ENCODE data around the gene SELENOT. TPM values are rescaled to one million over a fixed set of nuclear protein-coding genes. Genes with fewer than 3 reads are reported as not detected.
"Not testable (repeated sequence)": the region's sequence is repeated elsewhere in the genome, so short reads cannot be mapped to it uniquely, and the experiment has no call there.

The SELENOT gene
- total and polyA plus RNA-seq, 5 donors from 2014 or later: 102 to 418 (median 307) TPM

- H3K4me1 Mint-ChIP-seq: peaks cover 21 to 40% (median 31%) of the 10 kb centered on the region in 4 donors
- H3K4me3 Mint-ChIP-seq: peak overlapping the region in 1 of 4 donors; percentile 37
- peaks cover 6% of the 10 kb centered on the region for H3K36me3 Mint-ChIP-seq
- no peaks in the 10 kb centered on the region for H3K36me3 ChIP-seq (ENCODE audit: control insufficient read depth, insufficient read depth, low read length)
- no peak for ATAC-seq (ENCODE audit: low read depth in 2 of 2)
- no peak for DNase-seq
- H3K4me3 ChIP-seq (ENCODE audit: low read depth, low read length): no peak overlapping the region
- peaks cover 0 to 4% (median 0%) of the 10 kb centered on the region in 7 donors for H3K9me3 Mint-ChIP-seq
- no peaks in the 10 kb centered on the region for H3K27me3 ChIP-seq (ENCODE audit: control insufficient read depth, insufficient read depth, low read length)
- no peak overlapping the region for H3K27ac Mint-ChIP-seq
- H3K27me3 Mint-ChIP-seq: peaks cover 12% of the 10 kb centered on the region
- peaks cover 12% of the 10 kb centered on the region for H3K4me1 ChIP-seq (ENCODE audit: control insufficient read depth, insufficient read depth, low read length, poor library complexity, severe bottlenecking)
- H3K9me3 ChIP-seq (ENCODE audit: control insufficient read depth in 2 of 2, low read length in 2 of 2): no peaks in the 10 kb centered on the region
- H3K27ac ChIP-seq (ENCODE audit: insufficient read depth, low read length, poor library complexity, severe bottlenecking): no peak overlapping the region
Observed at GRCh38 chr3:150599611-150600297, 3.4 kb upstream of the SELENOT start.

- not testable (repeated sequence) for H3K36me3 ChIP-seq (ENCODE audit: control insufficient read depth, insufficient read depth, low read length); H3K4me3 ChIP-seq (ENCODE audit: low read depth, low read length); H3K36me3 Mint-ChIP-seq; H3K9me3 ChIP-seq (ENCODE audit: control insufficient read depth in 2 of 2, low read length in 2 of 2); H3K27ac Mint-ChIP-seq; ATAC-seq (ENCODE audit: low read depth in 2 of 2); H3K27me3 ChIP-seq (ENCODE audit: control insufficient read depth, insufficient read depth, low read length); H3K27ac ChIP-seq (ENCODE audit: insufficient read depth, low read length, poor library complexity, severe bottlenecking); DNase-seq; H3K9me3 Mint-ChIP-seq
- H3K4me3 Mint-ChIP-seq: peak overlapping the region; percentile 4 to 94 (median 19)
- peaks cover 24 to 47% (median 35%) of the 10 kb centered on the region in 4 donors for H3K4me1 Mint-ChIP-seq
- H3K4me1 ChIP-seq (ENCODE audit: control insufficient read depth, insufficient read depth, low read length, poor library complexity, severe bottlenecking): peaks cover 23% of the 10 kb centered on the region
- peaks cover 12% of the 10 kb centered on the region for H3K27me3 Mint-ChIP-seq
Observed at GRCh38 chr3:150600647-150601530, 2.2 kb upstream of the SELENOT start.

GRCh38 chr3:150602426-150603152 lies 532 bp upstream of the SELENOT start:
- H3K4me1 ChIP-seq (ENCODE audit: control insufficient read depth, insufficient read depth, low read length, poor library complexity, severe bottlenecking): peaks cover 40% of the 10 kb centered on the region
- Mint-ChIP-seq H3K9me3 (peaks cover 0 to 4% (median 0%) of the 10 kb centered on the region in 7 donors), H3K27me3 (peaks cover 12% of the 10 kb centered on the region), H3K36me3 (peaks cover 13% of the 10 kb centered on the region), H3K4me3 (peak overlapping the region; percentile 94 to 99 (median 96)), H3K27ac (peak overlapping the region; percentile 93 to 100 (median 99)), H3K4me1 (peaks cover 33 to 64% (median 51%) of the 10 kb centered on the region in 4 donors)
- H3K9me3 ChIP-seq (ENCODE audit: control insufficient read depth in 2 of 2, low read length in 2 of 2): no peaks in the 10 kb centered on the region
- H3K27me3 ChIP-seq (ENCODE audit: control insufficient read depth, insufficient read depth, low read length): no peaks in the 10 kb centered on the region
- peak overlapping the region; percentile 96 for H3K4me3 ChIP-seq (ENCODE audit: low read depth, low read length)
- peaks cover 9% of the 10 kb centered on the region for H3K36me3 ChIP-seq (ENCODE audit: control insufficient read depth, insufficient read depth, low read length)
- H3K27ac ChIP-seq (ENCODE audit: insufficient read depth, low read length, poor library complexity, severe bottlenecking): peak overlapping the region; percentile 98
- DNase-seq: no peak
- peak in 1 of 2 donors; percentile 3 for ATAC-seq (ENCODE audit: low read depth in 2 of 2)

- H3K4me3 ChIP-seq (ENCODE audit: low read depth, low read length): peak overlapping the region; percentile 96
- no peaks in the 10 kb centered on the region for H3K9me3 ChIP-seq (ENCODE audit: control insufficient read depth in 2 of 2, low read length in 2 of 2)
- H3K27ac ChIP-seq (ENCODE audit: insufficient read depth, low read length, poor library complexity, severe bottlenecking): peak overlapping the region; percentile 98
- peak overlapping the region; percentile 93 to 100 (median 99) for H3K27ac Mint-ChIP-seq
- no peaks in the 10 kb centered on the region for H3K27me3 ChIP-seq (ENCODE audit: control insufficient read depth, insufficient read depth, low read length)
- H3K36me3 ChIP-seq (ENCODE audit: control insufficient read depth, insufficient read depth, low read length): peaks cover 11% of the 10 kb centered on the region
- peaks cover 49% of the 10 kb centered on the region for H3K4me1 ChIP-seq (ENCODE audit: control insufficient read depth, insufficient read depth, low read length, poor library complexity, severe bottlenecking)
- H3K4me1 Mint-ChIP-seq: peaks cover 46 to 78% (median 63%) of the 10 kb centered on the region in 4 donors
- H3K27me3 Mint-ChIP-seq: peaks cover 12% of the 10 kb centered on the region
- no peak for ATAC-seq (ENCODE audit: low read depth in 2 of 2)
- peaks cover 18% of the 10 kb centered on the region for H3K36me3 Mint-ChIP-seq
- no peak for DNase-seq
- H3K9me3 Mint-ChIP-seq: peaks cover 0 to 4% (median 0%) of the 10 kb centered on the region in 7 donors
- peak overlapping the region; percentile 94 to 99 (median 96) for H3K4me3 Mint-ChIP-seq
Observed at GRCh38 chr3:150603980-150604319, 829 bp downstream of the SELENOT start.

GRCh38 chr3:150605998-150606641 lies 3.0 kb downstream of the SELENOT start:
- Mint-ChIP-seq H3K36me3 (peaks cover 14% of the 10 kb centered on the region), H3K9me3 (peaks cover 0 to 4% (median 0%) of the 10 kb centered on the region in 7 donors), H3K4me3 (peak overlapping the region; percentile 69 to 99 (median 85)), H3K27ac (peak overlapping the region in 1 of 3 donors; percentile 42), H3K4me1 (peaks cover 49 to 88% (median 71%) of the 10 kb centered on the region in 4 donors), H3K27me3 (peaks cover 12% of the 10 kb centered on the region)
- H3K9me3 ChIP-seq (ENCODE audit: control insufficient read depth in 2 of 2, low read length in 2 of 2): no peaks in the 10 kb centered on the region
- no peak for DNase-seq
- peaks cover 11% of the 10 kb centered on the region for H3K36me3 ChIP-seq (ENCODE audit: control insufficient read depth, insufficient read depth, low read length)
- H3K4me1 ChIP-seq (ENCODE audit: control insufficient read depth, insufficient read depth, low read length, poor library complexity, severe bottlenecking): peaks cover 65% of the 10 kb centered on the region
- no peak for ATAC-seq (ENCODE audit: low read depth in 2 of 2)
- H3K27ac ChIP-seq (ENCODE audit: insufficient read depth, low read length, poor library complexity, severe bottlenecking): no peak overlapping the region
- no peaks in the 10 kb centered on the region for H3K27me3 ChIP-seq (ENCODE audit: control insufficient read depth, insufficient read depth, low read length)
- H3K4me3 ChIP-seq (ENCODE audit: low read depth, low read length): peak overlapping the region; percentile 75

- H3K4me1 ChIP-seq (ENCODE audit: control insufficient read depth, insufficient read depth, low read length, poor library complexity, severe bottlenecking): peaks cover 62% of the 10 kb centered on the region
- H3K9me3 ChIP-seq (ENCODE audit: control insufficient read depth in 2 of 2, low read length in 2 of 2): no peaks in the 10 kb centered on the region
- H3K27me3 ChIP-seq (ENCODE audit: control insufficient read depth, insufficient read depth, low read length): no peaks in the 10 kb centered on the region
- Mint-ChIP-seq H3K4me3 (peak overlapping the region; percentile 23 to 94 (median 72)), H3K36me3 (peaks cover 18% of the 10 kb centered on the region), H3K27ac (peak overlapping the region in 1 of 3 donors; percentile 17), H3K4me1 (peaks cover 46 to 84% (median 67%) of the 10 kb centered on the region in 4 donors), H3K9me3 (peaks cover 0 to 4% (median 0%) of the 10 kb centered on the region in 7 donors), H3K27me3 (peaks cover 12% of the 10 kb centered on the region)
- ATAC-seq (ENCODE audit: low read depth in 2 of 2) (no peak), DNase-seq (no peak)
- H3K4me3 ChIP-seq (ENCODE audit: low read depth, low read length): peak overlapping the region; percentile 75
- H3K36me3 ChIP-seq (ENCODE audit: control insufficient read depth, insufficient read depth, low read length): peaks cover 18% of the 10 kb centered on the region
- no peak overlapping the region for H3K27ac ChIP-seq (ENCODE audit: insufficient read depth, low read length, poor library complexity, severe bottlenecking)
Observed at GRCh38 chr3:150607267-150608065, 4.3 kb downstream of the SELENOT start.

Measured in CD4-positive, CD25-positive, alpha-beta regulatory T cell (primary cell).